Measurements from ENCODE around the gene TMEM233.

Gene TMEM233

DNA sequence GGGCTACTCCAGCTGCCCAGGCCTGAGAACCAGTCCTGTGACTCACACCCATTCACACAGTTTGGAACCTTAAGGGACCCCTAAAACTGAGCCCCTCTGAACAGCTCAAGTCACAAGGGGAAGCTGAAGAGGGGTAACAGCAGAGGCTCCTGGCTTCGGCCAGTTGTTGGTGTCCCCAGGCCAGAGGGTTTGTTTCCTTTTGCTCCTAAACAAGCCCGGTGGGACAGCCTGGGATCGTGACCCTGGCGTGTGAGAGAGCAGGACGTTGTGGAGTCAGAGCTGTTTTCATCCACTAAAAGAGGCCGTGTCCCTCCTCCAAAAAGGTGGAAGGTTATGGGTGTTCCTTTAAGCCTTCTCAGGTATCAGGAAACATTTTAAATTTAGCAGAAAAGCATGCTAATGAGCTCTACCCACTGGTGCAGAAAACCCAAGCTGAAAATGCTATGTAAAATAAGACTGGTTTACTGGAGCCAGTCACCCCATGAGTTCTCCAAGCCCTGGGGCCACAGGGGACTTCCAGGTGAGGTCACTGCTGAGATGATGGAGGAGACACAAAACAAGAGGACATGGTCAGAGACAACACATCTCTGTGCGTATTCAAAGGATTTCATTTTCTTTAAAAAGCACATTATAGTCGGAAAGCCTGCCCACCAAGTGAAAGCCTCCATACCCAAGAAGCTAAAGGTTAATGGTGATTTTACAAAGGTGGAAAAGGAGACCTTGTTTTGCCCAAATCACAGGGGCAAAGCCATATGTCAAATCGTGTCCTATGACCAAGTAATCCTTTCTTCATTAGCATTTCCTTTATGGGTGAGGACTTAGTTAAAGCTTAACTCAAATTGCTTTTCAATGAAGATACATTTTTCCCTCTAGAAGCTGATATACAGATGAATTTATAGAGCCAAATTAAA is 88.4 kb downstream of the TMEM233 start:
- no peak for DNase-seq (ENCODE audit: low read depth, low spot score)

GRCh38 chr12:119682639-119683252 is 89.2 kb downstream of the TMEM233 start:
- DNase-seq (ENCODE audit: low read depth, low spot score), result no peak

DNA sequence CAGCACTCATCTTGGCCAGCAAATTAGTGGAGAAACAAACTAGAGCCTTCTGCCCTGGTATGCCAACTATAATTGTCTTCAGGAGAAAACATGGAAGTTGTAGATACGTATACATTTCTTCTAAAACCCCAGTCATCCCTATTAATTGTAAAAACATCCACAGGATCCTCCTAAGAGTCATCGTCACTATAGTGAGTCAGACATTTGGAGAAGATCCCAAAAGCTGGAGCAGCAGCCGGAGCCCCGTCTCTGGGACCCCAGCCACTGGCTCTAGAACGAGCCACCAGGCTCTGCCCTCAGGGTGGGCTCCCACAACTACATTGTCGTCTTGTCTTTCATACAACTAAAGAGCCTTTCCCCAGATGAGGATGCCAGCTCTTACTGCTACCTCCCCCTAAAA is 89.8 kb downstream of the TMEM233 start:
- DNase-seq (ENCODE audit: low read depth, low spot score), result no peak

DNA sequence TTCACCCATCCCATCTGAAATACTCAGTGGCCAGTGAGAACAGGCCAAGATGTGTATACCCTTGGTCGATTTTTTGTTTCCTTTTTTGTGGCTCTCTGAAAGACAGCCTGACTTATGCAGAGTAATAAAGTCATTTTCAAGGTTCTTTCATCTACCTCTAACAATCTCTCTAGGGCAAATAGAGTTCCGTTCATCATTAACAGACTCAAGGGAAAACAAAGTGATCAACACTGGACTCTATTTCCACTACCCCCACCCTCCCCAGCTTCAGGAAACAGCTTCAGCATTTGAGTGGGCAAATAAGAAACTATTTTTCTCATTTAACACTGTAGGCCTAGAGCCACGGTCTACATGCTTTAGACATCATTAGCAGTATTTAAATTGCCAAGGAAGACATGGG is 90.2 kb downstream of the TMEM233 start:
- DNase-seq (ENCODE audit: low read depth, low spot score), result no peak

- no peak for DNase-seq (ENCODE audit: low read depth, low spot score)
These were observed 91.3 kb downstream of the TMEM233 start for GRCh38 chr12:119684711-119685369.

GRCh38 chr12:119685375-119685774 is 91.8 kb downstream of the TMEM233 start:
- no peak for DNase-seq (ENCODE audit: low read depth, low spot score)

DNA sequence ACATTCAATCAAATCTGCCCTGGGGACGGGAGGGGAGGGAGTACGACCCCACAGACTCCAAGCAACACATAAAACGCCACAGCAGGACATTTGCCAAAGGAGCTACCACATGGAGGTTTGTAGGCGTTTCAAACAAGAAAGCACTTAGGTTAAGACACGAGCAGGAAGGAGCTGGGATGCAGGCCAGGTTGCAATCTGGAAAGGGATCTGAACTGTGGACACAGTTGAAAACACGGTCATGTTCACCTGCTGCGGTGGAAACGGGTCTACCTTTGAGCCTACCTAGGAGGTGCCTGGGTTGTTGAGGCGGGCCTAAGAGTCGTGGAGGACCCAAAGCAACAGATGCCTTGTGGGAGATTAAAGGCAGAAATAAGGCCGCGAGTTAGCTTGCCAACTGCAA is 92.8 kb downstream of the TMEM233 start:
- DNase-seq (ENCODE audit: low read depth, low spot score), result no peak

- DNase-seq (ENCODE audit: low read depth, low spot score), result no peak
These were observed 93.2 kb downstream of the TMEM233 start for GRCh38 chr12:119686776-119687175.

- no peak for DNase-seq (ENCODE audit: low read depth, low spot score)
These were observed 93.8 kb downstream of the TMEM233 start for GRCh38 chr12:119687406-119687805.

GRCh38 chr12:119687879-119688278 is 94.3 kb downstream of the TMEM233 start:
- no peak for DNase-seq (ENCODE audit: low read depth, low spot score)

GRCh38 chr12:119689935-119690500 is 96.4 kb downstream of the TMEM233 start:
- no peak for DNase-seq (ENCODE audit: low read depth, low spot score)

GRCh38 chr12:119691202-119691810 is 97.7 kb downstream of the TMEM233 start:
- DNase-seq (ENCODE audit: low read depth, low spot score), result no peak

GRCh38 chr12:119692410-119692809 is 98.8 kb downstream of the TMEM233 start:
- no peak for DNase-seq (ENCODE audit: low read depth, low spot score)
